GM10266 (cell line): ENCODE results near the gene PI16.
"Not testable (repeated sequence)": the region's sequence is repeated elsewhere in the genome, so short reads cannot be mapped to it uniquely, and the experiment has no call there.

ENCODE experiments used
- DNase-seq: peaks from one replicate; pipeline ENCODE4 v3.0.0; 2012; ENCODE audit errors: extremely low spot score
- CTCF ChIP-seq: IDR thresholded peaks from 2 replicates; pipeline ENCODE4 v1.5.1; 2012; ENCODE audit warnings: mild to moderate bottlenecking, low read depth; ENCODE audit not compliant: control insufficient read depth, insufficient read depth; ENCODE audit errors: missing control alignments

PI16 gene

DNA sequence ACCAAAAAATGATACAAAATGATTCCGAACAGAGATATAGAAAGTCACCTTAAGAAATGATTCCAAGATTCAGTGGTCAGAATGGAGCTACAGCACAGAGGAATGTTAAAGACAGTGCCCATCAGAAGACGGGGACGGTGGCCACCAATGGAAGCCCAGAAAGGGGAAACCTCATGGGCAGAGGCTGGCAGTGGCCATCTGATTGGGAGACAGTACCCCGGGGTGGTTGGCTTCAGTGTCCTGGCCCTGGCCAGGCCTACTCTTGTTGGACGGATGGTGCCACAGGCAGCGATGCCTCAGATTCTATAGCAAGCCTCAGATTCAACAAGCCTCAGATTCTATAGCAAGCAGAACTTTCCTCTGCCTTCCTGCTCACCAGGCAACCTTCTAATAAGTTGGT lies 16.6 kb upstream of the PI16 start:
- DNase-seq = no peak
- TF ChIP-seq CTCF = no peak

DNA sequence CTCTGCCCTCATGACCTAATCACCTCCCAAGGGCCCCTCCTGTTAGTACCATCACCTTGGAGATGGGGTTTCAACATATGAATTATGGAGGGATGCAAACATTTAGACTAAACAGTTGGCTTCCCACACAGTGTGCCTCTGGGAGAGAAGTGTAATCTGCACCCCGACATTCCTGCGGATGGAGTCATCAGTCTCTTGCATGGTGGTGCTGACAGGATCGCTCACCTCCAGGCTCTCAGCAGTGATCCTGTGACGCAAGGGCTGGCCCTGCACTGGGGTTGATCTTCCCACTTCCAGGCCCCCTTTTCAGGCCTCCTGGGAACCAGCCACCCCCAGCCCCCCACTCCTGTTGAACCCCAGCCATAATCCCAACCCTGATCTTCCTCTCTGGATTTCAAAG lies 16.0 kb upstream of the PI16 start:
- no peak for DNase-seq

GRCh38 chr6:36939005-36939404 lies 15.5 kb upstream of the PI16 start:
- not testable (repeated sequence) for DNase-seq

More for the DNA sequence above, 16.0 kb upstream of the PI16 start:
- TF ChIP-seq CTCF = no peak

DNA sequence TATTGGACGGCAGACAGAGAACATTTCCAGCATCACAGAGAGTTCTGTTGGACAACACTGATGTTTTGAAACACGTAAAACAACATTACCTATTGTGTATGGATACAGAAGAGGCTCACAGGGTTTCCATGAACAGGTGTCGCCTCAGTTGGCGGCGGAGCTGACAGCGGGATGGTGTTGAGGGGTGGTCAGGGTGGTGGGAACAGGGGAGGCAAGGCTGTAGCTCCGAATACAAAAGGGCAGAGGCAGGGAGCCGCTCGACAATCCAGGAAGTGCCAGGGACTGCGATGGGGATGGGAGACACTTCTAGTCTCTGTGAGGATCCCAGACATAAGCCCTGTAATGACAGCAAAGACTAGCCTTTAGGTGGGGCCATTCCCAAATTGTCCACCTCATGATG lies 14.5 kb upstream of the PI16 start:
- TF ChIP-seq CTCF = no peak

DNA sequence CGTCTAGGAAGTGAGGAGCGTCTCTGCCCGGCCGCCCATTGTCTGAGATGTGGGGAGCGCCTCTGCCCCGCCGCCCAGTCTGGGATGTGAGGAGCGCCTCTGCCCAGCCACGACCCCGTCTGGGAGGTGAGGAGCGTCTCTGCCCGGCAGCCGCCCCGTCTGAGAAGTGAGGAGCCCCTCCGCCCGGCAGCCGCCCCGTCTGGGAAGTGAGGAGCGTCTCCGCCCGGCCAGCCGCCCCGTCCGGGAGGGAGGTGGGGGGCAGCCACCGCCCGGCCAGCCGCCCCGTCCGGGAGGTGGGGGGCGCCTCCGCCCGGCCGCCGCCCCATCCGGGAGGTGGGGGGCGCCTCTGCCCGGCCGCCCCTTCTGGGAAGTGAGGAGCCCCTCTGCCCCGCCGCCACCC lies 13.0 kb upstream of the PI16 start:
- DNase-seq = not testable (repeated sequence)

More for the DNA sequence above, 14.5 kb upstream of the PI16 start:
- DNase-seq = no peak

- DNase-seq = not testable (repeated sequence)
Observed at GRCh38 chr6:36942329-36942728, 12.2 kb upstream of the PI16 start.

DNA sequence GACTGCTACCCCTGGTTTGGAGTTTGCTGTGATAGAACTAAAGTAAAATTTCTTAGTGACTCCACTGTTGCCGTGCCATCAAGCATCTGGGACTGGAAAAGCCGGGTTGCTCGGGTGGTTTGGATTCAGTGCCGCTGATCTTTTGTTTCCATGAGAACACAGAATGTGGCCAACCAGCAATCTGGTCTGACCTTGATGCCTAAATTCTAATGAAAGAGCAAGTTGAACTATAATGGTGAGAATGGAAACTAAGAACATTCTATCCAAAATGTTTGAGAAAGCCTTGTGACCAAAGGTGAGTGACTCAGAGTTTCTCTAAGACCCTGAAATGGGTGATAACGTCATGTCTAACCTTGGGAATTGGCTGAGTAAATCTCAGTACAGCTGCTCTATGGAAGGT lies 9.9 kb upstream of the PI16 start:
- TF ChIP-seq CTCF = no peak
- DNase-seq = no peak

DNA sequence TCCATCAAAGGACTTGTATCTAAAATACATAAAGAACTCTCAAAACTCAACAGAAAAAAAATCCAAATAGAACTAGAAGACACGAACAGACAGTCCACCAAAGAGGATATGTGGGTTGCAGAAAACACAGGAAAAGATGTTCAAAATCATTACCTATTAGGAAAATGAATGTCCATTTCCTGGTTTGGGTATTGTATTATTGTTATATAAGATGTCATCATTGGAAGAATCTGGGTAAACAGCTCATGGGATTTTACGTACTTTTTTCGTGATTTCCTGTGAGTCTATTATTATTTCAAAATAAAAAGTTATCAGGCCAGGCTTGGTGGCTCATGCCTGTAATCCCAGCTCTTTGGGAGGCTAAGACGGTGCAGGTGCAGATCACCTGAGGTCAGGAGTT lies 9.2 kb upstream of the PI16 start:
- DNase-seq = no peak

GRCh38 chr6:36946526-36946925 lies 8.0 kb upstream of the PI16 start:
- DNase-seq = no peak
- no peak for TF ChIP-seq CTCF

More for the DNA sequence above, 9.2 kb upstream of the PI16 start:
- no peak for TF ChIP-seq CTCF
